K562 (cell line): ENCODE measurements around the gene GARNL3. TPM values are rescaled to one million over a fixed set of nuclear protein-coding genes. Genes with fewer than 3 reads are reported as not detected.
A peak's percentile ranks its signal among the peaks of the same experiment; 100 is the strongest.

Experiments used
- CCAR2 ChIP-seq: fragments of 200-400 bp; formaldehyde crosslinking; IDR thresholded peaks from 2 replicates; pipeline ENCODE4 v1.6.1; 2017; ENCODE audit warnings: mild to moderate bottlenecking, low read depth, low read length
- MCM3 ChIP-seq: fragments of 450-650 bp; IDR thresholded peaks from 2 replicates; pipeline ENCODE4 v1.6.1; 2016
- POLR2A ChIP-seq: fragments of 450-650 bp; conservative IDR thresholded peaks from 2 replicates; pipeline ENCODE4 v1.6.1; 2016
- POLR2H ChIP-seq: IDR thresholded peaks from 2 replicates; pipeline ENCODE4 v1.6.1; 2016; ENCODE audit warnings: missing genetic modification characterization, low read depth, mild to moderate bottlenecking, control low read depth, missing compliant biosample characterization, moderate library complexity
- SMARCA5 ChIP-seq: fragments of 450-650 bp; IDR thresholded peaks from 2 replicates; pipeline ENCODE4 v1.6.1; 2016
- TAF7 ChIP-seq: fragments of 450-650 bp; IDR thresholded peaks from 2 replicates; pipeline ENCODE4 v1.6.1; 2016; ENCODE audit warnings: missing genetic modification characterization, missing compliant biosample characterization
- ZEB2 ChIP-seq: fragments of 450-650 bp; IDR thresholded peaks from 2 replicates; pipeline ENCODE4 v1.6.1; 2016
- polyA plus RNA-seq, 8 experiments: library from polyadenylated mRNA; depleted of rRNA in 4 of 8; stranded (reverse) in 5 of 8; unstranded in 3 of 8; fragments of >200 nt; fragmentation: Nextera tagmentation in 2 of 8; fragmentation: Illumina TruSeq in 1 of 8; extraction: Ambion mirVana in 2 of 8; extraction: Trizol in 1 of 8; gene quantifications; 2 replicates each; pipeline versions ENCODE4 v1.2.1 to v1.2.3, GENCODE V29; 2011 to 2014; ENCODE audit warnings: inconsistent platforms in 1 of 8, missing spikeins in 1 of 8
- total RNA-seq, 7 experiments: library from RNA; depleted of rRNA in 6 of 7; stranded (reverse); fragments of >200 nt in 6 of 7; fragmentation: Illumina TruSeq in 2 of 7; extraction: Trizol in 2 of 7; gene quantifications; 2 replicates each; pipeline versions ENCODE4 v1.2.1 to v1.2.3, GENCODE V29; 2011 to 2021; ENCODE audit warnings: low replicate concordance in 1 of 7
- TF ChIP-seq, protein P1 (sequence below), 2 experiments: fragments of 200-800 bp in 1 of 2; sonication (Bioruptor generic) in 1 of 2; sonication (generic) in 1 of 2; formaldehyde crosslinking in 1 of 2; IDR thresholded peaks in 1 of 2; conservative IDR thresholded peaks in 1 of 2; 2 replicates each; pipeline versions ENCODE4 v1.5.0 to v1.6.1; 2016 to 2020; ENCODE audit warnings: missing compliant biosample characterization in 1 of 2, missing genetic modification characterization in 1 of 2, missing genetic modification reagents in 1 of 2

The GARNL3 gene
- total and polyA plus RNA-seq, 9 of the 15 experiments (the other 6 are each of a cell fraction or from before 2014, with no cell fraction given): 0.35 to 2.7 (median 1.6) TPM

DNA sequence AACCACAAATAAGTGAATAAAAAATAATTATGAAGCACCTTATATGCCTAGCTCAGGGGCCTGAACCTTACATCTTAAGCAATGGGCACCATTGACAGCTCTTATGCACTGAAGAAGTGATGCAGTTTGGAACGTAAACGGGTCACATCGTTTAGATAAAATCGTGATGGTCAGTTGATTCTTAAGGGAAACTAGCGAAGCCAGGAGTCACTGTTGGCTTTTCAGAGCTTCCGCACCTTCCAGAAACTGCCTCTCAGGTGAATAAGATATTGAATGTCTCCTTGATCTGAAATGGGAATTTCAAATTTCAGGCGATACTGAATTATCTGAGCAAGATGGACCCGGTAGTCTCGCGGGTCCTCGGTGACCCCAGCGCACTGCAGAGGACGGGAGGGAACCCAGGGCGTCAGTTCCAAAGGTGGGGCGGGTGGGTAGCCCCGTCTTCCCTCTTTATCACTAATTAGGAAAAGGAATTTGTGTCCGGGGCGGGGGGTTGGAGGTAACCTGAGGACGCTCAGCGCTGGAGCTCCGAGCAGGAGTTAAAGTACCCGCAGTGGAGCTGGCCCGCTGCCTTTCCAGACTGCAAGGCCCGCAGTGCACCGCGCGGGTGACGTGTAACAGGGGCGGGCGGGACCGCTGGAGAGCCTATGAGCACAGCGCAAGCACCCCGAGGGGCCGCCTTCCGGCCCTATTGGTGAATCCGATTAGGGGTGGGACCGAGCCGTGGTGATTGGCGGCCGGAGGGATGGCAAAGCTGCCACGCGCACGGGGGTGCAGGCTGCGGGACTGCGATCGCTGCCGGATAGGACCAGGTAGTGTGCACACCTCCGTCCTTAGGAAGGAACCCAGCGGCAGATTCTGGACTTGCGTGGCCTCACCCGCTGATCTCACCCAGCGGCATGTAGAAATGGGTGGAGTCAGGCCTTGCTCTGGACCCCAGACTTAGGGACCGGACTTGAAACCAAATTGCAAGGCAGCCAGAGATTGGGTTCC, 19.7 kb upstream of the GARNL3 start (continued):
- TF ChIP-seq SMARCA5 (no peak), ZEB2 (no peak), TAF7 (tag) (peak; percentile 41; the same call in 1 of the 2 replicates), MCM3 (no peak), POLR2H (tag) (peak; percentile 58; the same call in 1 of the 2 replicates), POLR2A (peak; percentile 86), CCAR2 (no peak)
- TF ChIP-seq, protein P1, sequence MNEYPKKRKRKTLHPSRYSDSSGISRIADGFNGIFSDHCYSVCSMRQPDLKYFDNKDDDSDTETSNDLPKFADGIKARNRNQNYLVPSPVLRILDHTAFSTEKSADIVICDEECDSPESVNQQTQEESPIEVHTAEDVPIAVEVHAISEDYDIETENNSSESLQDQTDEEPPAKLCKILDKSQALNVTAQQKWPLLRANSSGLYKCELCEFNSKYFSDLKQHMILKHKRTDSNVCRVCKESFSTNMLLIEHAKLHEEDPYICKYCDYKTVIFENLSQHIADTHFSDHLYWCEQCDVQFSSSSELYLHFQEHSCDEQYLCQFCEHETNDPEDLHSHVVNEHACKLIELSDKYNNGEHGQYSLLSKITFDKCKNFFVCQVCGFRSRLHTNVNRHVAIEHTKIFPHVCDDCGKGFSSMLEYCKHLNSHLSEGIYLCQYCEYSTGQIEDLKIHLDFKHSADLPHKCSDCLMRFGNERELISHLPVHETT (CRISPR knock-in tag; conservative IDR thresholded peaks at IDR 0.05 in 1 of 2, IDR thresholded peaks at IDR 0.05 in 1 of 2): no peak
- TF ChIP-seq, all 486 proteins: peak for 71
